Embryonic facial prominence (tissue), 1 donor: Measurements from ENCODE around the gene ME2.
"Not testable (repeated sequence)": the region's sequence is repeated elsewhere in the genome, so short reads cannot be mapped to it uniquely, and the experiment has no call there.

Experiments
- DNase-seq: peaks from one replicate; pipeline ENCODE4 v3.0.0-alpha.2; 2016; ENCODE audit errors: extremely low spot score

ME2 gene

DNA sequence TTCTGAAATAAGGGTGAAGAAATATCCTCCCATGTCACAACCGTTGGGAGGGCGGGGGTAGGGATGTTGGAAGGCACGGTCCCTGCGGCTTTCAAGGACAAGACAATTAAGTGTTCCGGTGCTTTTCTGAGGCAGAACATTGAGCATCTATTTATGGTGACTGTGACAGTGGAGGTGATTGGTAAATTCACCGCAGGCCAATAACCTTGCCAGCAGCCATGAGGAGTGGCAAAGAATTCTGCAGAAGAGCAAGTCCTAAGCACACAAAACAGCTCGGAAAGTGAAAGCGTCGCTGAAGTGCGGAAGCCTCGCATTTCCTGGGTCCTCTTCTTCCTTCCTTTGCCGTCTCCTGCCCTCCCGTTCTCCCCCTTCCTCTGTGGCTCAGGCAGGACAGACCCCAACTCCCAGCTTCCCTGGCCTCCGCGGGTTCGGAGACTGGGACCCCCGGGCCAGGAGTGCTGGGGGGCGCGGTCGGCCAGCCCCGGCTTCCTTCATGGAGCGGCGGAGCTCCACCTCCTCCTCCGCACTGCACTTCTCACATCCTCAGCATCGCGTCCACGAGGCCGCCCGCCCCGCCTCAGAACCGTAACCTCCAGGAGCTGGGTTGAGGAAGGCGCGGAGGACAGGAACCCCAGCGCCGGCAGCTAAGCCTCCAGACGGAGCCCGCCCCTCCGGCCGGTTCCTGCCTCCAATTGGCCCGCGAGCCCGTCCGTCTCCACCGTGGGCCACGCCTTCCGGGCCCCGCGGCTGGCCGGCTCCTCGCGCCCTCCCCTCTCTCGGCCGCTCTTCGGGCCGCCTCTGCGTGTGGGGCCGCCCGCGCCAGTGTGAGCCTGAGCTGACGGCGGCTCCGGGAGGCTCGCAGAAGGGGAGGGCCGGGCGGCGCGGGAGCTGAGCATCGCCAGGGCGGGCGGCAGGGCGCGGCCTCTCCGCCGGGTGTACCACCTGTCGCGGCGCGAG is at the start of gene ME2:
Gene ME2 (plus strand): TSS at position 774 of the 957 bp plus-strand sequence. CDS start 16,703 bp downstream, outside the sequence.
- DNase-seq: peak; percentile 76

DNA sequence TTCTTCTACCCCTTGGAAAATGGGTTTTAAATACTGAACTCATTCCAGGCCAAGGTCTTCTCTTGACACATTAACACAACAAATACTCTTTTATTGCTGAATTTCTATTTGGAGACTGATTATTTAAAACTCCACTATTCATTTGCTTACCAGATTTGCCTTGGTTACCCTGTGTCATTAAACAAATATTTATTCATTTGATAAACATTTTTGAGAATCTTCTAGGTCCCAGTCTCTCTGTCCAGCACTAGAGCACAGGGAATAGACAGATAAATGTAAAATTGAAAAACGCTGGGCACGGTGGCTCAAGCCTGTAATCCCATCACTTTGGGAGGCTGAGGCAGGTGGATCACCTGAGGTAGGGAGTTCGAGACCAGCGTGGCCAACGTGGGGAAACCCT is 49.3 kb upstream of the ME2 start:
- no peak for DNase-seq

- DNase-seq: no peak
Observed at GRCh38 chr18:50830544-50830943, 48.4 kb upstream of the ME2 start.

- DNase-seq: no peak
Observed at GRCh38 chr18:50832754-50833153, 46.2 kb upstream of the ME2 start.

DNA sequence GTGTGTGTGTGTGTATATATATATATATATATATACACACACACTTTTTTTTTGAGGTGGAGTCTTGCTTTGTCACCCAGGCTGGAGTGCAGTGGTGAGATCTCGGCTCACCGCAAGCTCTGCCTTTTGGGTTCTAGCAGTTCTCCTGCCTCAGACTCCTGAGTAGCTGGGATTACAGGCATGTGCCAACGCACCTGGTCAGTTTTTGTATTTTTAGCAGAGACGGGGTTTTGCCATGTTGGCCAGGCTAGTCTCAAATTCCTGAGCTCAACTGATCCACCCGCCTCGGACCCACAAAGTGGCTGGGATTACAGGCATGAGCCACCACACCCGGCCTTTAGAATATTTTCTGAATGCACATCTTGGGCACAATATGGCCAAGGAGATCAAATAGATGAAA is 45.4 kb upstream of the ME2 start:
- DNase-seq: not testable (repeated sequence)

DNA sequence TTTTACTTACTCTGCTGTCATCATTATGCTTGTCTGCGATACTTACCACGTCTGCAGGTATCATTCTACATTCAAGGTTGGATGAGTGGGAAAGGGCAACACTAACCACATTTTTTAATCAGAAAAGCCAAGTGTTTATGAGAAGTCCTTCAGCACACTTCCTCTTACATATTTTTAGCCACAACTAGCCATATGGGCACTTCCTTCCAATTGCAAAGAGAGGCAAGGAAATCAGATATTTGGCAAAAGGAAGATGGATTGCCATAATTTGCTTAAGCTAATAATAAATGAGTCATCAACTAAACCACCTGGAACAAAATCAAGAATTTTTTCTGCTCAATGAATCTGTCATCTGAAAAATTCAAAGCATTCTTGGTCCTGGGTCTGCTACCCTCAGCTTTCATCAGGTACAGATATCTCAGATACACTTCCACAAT is 42.4 kb upstream of the ME2 start:
- no peak for DNase-seq

- DNase-seq: no peak
Observed at GRCh38 chr18:50839341-50839740, 39.6 kb upstream of the ME2 start.

- DNase-seq: no peak
Observed at GRCh38 chr18:50839996-50840395, 38.9 kb upstream of the ME2 start.

DNA sequence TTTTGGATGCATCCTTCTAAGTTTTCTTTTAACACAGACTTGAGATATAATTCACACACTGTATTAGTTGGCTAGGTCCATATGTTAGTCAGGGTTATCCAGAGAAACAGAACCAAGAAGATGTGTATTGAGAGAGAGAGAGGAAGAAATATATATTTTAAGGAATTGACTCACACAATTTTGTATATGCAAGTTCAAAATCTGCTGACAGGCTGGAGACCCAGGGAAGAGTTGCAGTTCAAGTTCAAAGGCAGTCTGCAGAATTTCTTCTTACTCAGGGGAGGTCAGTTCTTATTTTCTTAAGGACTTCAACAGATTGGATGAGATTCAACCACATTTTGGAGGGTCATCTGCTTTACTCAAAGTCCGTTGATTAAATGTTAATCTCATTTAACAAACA is 36.1 kb upstream of the ME2 start:
- DNase-seq: no peak

DNA sequence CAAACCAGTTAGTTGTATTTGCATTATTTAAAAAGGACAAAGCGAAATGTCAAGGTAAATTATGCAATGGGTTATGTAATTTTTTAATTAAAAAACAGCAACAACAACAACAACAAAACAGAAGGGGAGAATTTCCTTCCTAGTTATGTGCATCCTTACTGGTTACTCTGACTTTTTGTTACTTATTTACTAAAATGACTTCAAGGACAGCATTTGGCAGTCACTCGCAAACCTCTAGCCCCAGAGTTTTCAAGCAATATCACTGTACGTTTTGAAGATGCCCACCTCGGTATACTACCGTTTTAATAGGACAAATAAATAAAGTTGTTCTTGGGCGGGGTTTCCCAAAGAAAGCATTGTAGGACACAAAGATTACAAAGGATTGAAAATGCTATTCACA is 34.4 kb upstream of the ME2 start:
- no peak for DNase-seq

GRCh38 chr18:50844960-50845359 is 34.0 kb upstream of the ME2 start:
- no peak for DNase-seq

DNA sequence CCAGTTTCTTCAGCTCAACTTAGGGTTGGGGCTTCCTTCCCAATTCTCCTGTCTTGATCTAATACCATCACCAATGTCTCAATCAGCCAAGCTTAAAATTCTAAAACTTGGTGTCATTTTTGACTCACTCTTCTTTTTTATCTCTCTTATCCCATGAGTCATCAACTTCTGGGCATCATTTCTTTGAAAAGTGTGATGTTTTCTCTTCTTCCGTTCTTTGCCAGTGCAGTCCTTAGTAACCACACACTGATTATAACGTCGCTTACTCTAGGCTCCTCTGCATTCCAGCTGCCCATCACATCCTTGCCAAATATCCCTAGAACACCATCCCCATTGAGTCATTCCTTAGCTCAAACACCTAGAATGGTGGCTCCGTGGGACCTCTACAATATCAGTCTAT is 31.7 kb upstream of the ME2 start:
- DNase-seq: no peak

DNA sequence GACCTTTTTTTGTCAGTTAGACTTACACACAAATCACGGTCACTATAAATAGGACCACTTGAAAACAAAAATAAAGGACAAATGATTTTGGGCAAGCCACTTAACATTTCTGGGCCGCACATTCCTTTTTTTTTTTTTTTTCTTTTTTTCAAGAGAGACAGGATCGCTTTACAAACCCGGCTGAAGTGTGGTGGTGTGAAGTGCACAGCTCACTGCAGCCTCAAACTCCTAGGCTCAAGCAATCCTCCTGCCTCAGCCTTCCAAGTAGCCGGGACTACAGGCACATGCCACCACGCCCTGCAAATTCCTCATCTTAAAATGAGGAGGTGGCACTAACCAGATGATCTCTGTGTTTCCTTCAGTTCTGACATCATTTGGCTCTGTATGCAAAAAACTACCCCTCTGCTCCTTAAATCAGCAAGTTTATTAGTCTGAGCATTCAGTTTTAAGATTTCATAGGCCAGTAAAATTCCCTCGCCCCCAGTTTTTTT is 30.8 kb upstream of the ME2 start:
- no peak for DNase-seq

DNA sequence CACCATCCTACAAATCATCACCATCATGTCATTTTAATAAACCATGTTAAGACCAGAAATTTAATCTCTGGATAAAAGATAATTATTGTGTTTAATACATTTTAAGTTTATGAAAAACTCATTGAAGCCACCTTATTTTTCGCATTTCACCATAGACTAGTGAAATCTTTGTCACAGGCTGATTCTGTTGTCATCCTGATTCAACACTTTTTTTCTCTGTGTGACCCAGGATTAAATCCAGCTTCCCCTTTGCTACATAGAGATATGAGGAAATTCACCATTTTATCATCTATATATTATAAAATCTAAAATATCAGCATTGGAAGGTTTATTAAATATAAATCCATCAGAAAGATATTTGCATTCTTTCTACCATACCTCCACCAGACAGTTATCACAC is 29.9 kb upstream of the ME2 start:
- DNase-seq: no peak

- no peak for DNase-seq
Observed at GRCh38 chr18:50849419-50849821, 29.5 kb upstream of the ME2 start.

DNA sequence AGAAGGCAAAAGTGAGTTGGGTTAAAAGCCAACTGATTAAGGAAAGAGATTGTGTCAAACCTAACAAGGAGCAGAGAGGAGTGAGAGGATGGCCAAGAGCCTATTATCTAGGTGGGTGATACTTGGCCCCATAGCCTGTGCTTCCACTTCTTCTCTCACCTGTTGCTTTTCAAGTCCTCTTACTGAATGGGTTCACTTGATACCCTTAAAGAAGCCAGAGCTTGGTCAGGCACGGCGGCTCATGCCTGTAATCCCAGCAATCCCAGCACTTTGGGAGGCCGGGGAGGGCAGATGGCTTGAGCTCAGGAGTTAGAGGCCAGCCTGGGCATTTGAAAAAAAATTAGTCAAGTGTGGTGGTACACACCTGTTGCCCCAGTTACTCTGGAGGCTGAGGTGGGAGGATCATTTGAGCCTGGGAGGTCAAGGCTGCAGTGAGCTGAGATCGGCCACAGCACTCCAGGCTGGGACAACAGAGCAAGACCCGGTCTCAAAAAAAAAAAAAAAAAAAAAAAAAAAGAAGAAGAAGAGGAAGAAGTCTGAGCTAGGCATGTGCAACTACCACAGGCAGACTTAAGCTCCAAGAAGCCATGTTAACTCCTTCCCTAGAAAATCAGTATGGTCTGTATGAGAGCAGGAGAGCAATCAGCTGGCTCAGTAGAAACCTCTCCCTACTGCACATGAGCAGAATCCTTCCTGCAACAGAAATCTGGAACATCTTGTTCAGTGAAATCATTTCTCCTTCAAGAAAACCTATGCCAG is 28.4 kb upstream of the ME2 start:
- no peak for DNase-seq

DNA sequence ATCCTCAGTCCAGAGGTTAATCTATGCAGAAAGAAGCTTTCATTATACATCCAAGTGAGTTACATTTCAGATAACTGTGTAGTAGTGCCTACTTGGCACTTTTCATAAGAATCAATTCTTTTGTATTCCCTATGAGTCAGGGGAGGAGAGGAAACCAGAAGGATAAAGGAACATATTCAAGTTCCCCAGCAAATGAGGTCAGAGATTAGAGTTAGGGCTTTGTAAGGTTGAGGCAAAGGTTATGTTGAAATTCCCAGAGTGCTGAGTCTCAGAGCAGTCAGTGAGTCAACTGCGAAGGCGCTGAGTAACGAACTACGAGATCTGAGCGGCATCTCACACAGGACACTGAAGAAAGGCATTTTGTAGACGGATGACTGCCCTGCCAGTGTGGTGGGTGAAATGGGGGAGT is 25.1 kb upstream of the ME2 start:
- DNase-seq: no peak

GRCh38 chr18:50855976-50856757 is 22.8 kb upstream of the ME2 start:
- DNase-seq: no peak

DNA sequence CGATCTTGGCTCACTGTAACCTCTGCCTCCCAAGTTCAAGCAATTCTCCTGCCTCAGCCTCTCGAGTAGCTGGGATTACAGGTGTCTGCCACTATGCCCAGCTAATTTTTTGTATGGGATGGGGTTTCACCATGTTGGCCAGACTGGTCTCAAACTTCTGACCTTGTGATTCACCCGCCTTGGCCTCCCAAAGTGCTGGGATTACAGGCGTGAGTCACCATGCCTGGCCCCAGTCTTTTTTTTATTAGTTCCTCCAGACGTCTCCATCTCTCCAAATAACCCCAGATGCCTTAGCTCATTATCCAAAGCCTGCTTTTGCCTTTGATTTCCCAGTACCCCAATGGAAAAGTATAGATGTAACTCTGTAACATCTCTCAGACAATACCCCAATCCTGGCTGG is 21.8 kb upstream of the ME2 start:
- not testable (repeated sequence) for DNase-seq

GRCh38 chr18:50857694-50858093 is 21.2 kb upstream of the ME2 start:
- DNase-seq: no peak

DNA sequence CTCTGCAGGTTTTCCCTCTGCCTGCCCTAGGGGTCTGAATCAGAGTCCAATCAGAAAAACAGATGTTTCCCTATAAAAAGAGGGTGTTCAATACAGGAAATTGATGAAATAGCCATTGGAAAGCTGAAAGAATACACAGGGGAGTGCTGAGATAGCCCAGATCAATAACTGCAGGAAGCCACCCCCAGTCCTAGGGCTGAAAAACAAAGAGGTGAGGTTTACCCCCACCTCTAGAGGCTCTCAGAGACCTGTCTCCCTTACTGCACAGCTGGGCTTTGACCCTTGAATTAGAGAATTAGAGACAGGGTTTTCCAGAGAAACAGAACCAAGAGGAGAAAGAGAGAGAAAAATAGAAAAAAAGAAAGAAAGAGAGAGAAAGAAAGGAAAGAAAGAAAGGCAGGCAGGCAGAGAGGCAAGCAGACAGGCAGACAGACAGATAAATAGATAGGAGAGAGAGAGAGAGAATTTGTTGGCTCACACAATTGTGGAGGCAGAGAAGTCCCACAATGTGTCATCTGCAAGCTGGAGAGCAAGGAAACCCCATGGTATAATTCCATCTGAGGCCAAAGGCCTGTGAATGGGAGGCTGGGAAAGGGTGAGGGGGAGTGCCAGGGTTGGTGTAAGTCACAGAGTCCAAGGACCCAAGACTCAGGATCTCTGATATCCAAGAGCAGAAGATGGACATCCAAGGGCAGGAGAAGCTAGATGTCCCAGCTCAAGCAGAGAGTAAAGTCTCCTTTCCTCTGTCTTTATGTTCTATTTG is 18.9 kb upstream of the ME2 start:
- no peak for DNase-seq
